ENCODE data around the gene BOD1L1. TPM values are rescaled to one million over a fixed set of nuclear protein-coding genes. Genes with fewer than 3 reads are reported as not detected.

The BOD1L1 gene
- total RNA-seq, 1 donor from 2014 or later: 37.0 TPM

GRCh38 chr4:13536607-13537006, 90.9 kb downstream of the BOD1L1 start:
- no peaks in the 10 kb centered on the region for H3K36me3 Mint-ChIP-seq
- no peak overlapping the region for H3K27ac Mint-ChIP-seq
- H3K4me1 Mint-ChIP-seq (ENCODE audit: unreplicated experiment): peaks cover 9% of the 10 kb centered on the region
- H3K9me3 Mint-ChIP-seq: no peaks in the 10 kb centered on the region
- peaks cover 97% of the 10 kb centered on the region for H3K27me3 Mint-ChIP-seq
- no peak overlapping the region for H3K4me3 Mint-ChIP-seq
- TF ChIP-seq CTCF (conservative IDR thresholded peaks at IDR 0.05): no peak
- DNase-seq (ENCODE audit: extremely low spot score, unreplicated experiment): no peak

GRCh38 chr4:13535708-13536361, 91.7 kb downstream of the BOD1L1 start:
- TF ChIP-seq CTCF (conservative IDR thresholded peaks at IDR 0.05): peak; percentile 18
- H3K27me3 Mint-ChIP-seq: peaks cover 97% of the 10 kb centered on the region
- H3K9me3 Mint-ChIP-seq: no peaks in the 10 kb centered on the region
- peaks cover 9% of the 10 kb centered on the region for H3K4me1 Mint-ChIP-seq (ENCODE audit: unreplicated experiment)
- H3K36me3 Mint-ChIP-seq: no peaks in the 10 kb centered on the region
- no peak overlapping the region for H3K27ac Mint-ChIP-seq
- peak; percentile 62 for DNase-seq (ENCODE audit: extremely low spot score, unreplicated experiment)
- H3K4me3 Mint-ChIP-seq: no peak overlapping the region

GRCh38 chr4:13535118-13535517, 92.4 kb downstream of the BOD1L1 start:
- H3K27ac Mint-ChIP-seq: no peak overlapping the region
- no peak overlapping the region for H3K4me3 Mint-ChIP-seq
- peaks cover 97% of the 10 kb centered on the region for H3K27me3 Mint-ChIP-seq
- no peak for DNase-seq (ENCODE audit: extremely low spot score, unreplicated experiment)
- H3K4me1 Mint-ChIP-seq (ENCODE audit: unreplicated experiment): peaks cover 9% of the 10 kb centered on the region
- H3K36me3 Mint-ChIP-seq: no peaks in the 10 kb centered on the region
- TF ChIP-seq CTCF (conservative IDR thresholded peaks at IDR 0.05): no peak
- no peaks in the 10 kb centered on the region for H3K9me3 Mint-ChIP-seq

- TF ChIP-seq CTCF (conservative IDR thresholded peaks at IDR 0.05): no peak
- DNase-seq (ENCODE audit: extremely low spot score, unreplicated experiment): peak; percentile 65
- Mint-ChIP-seq H3K36me3 (no peaks in the 10 kb centered on the region), H3K9me3 (no peaks in the 10 kb centered on the region), H3K4me1 (ENCODE audit: unreplicated experiment) (peaks cover 9% of the 10 kb centered on the region), H3K27me3 (peaks cover 97% of the 10 kb centered on the region), H3K27ac (no peak overlapping the region), H3K4me3 (no peak overlapping the region)
Measured at GRCh38 chr4:13534344-13535063, 93.0 kb downstream of the BOD1L1 start.

GRCh38 chr4:13533670-13534343, 93.7 kb downstream of the BOD1L1 start:
- TF ChIP-seq CTCF (conservative IDR thresholded peaks at IDR 0.05): no peak
- Mint-ChIP-seq H3K9me3 (no peaks in the 10 kb centered on the region), H3K27me3 (peaks cover 97% of the 10 kb centered on the region), H3K4me3 (no peak overlapping the region), H3K27ac (no peak overlapping the region), H3K4me1 (ENCODE audit: unreplicated experiment) (peaks cover 11% of the 10 kb centered on the region), H3K36me3 (no peaks in the 10 kb centered on the region)
- peak; percentile 53 for DNase-seq (ENCODE audit: extremely low spot score, unreplicated experiment)
